ENCODE results near the gene ANLN. TPM values are rescaled to one million over a fixed set of nuclear protein-coding genes. Genes with fewer than 3 reads are reported as not detected.

ANLN gene
- total RNA-seq, 1 experiment from 2014 or later, result 27.5 TPM

GRCh38 chr7:36408589-36408988 lies 18.9 kb downstream of the ANLN start:
- Histone ChIP-seq H4K20me1 (ENCODE audit: insufficient read depth, low read depth, low read length) (no peaks in the 10 kb centered on the region), H2AFZ (ENCODE audit: low read length) (no peak overlapping the region), H3K27ac (ENCODE audit: low read length) (no peak overlapping the region), H3K9ac (ENCODE audit: low read length) (no peak overlapping the region), H3K27me3 (ENCODE audit: low read length) (no peaks in the 10 kb centered on the region), H3K4me2 (ENCODE audit: low read depth, low read length, poor library complexity, severe bottlenecking) (no peak overlapping the region), H3K4me3 (ENCODE audit: low read length) (no peak overlapping the region), H3K9me2 (replicated peaks; ENCODE audit: insufficient read depth, low read length) (no peaks in the 10 kb centered on the region), H3K4me1 (ENCODE audit: low read length) (no peaks in the 10 kb centered on the region), H3K9me3 (ENCODE audit: low read length) (no peaks in the 10 kb centered on the region), H3K79me2 (ENCODE audit: low read length) (peaks cover 35% of the 10 kb centered on the region), H3K36me3 (ENCODE audit: insufficient read depth, low read length) (peaks cover 59% of the 10 kb centered on the region)
- DNase-seq, result no peak

DNA sequence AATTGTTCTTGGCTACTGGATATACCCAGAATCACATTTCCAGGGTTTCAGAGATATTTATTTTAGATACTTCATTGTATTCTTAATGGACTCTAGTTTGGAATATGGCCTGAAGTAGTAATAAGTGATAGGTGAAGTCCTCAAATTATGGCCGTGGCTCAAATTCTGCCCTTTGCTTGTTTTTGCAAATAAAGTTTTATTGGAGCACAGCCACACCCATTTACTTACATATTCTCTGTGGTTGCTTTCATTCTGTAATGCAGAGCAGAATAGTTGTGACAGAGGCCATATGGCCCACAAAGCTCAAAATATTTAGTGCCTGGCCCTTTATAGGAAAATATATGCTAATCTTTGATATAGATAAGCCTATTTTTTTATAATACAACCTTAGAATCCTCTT lies 19.5 kb downstream of the ANLN start:
- Histone ChIP-seq H3K4me2 (ENCODE audit: low read depth, low read length, poor library complexity, severe bottlenecking) (no peak overlapping the region), H4K20me1 (ENCODE audit: insufficient read depth, low read depth, low read length) (no peaks in the 10 kb centered on the region), H3K27ac (ENCODE audit: low read length) (no peak overlapping the region), H3K36me3 (ENCODE audit: insufficient read depth, low read length) (peaks cover 58% of the 10 kb centered on the region), H3K4me1 (ENCODE audit: low read length) (no peaks in the 10 kb centered on the region), H3K9ac (ENCODE audit: low read length) (no peak overlapping the region), H2AFZ (ENCODE audit: low read length) (no peak overlapping the region), H3K27me3 (ENCODE audit: low read length) (no peaks in the 10 kb centered on the region), H3K9me2 (replicated peaks; ENCODE audit: insufficient read depth, low read length) (no peaks in the 10 kb centered on the region), H3K4me3 (ENCODE audit: low read length) (no peak overlapping the region), H3K79me2 (ENCODE audit: low read length) (peaks cover 33% of the 10 kb centered on the region), H3K9me3 (ENCODE audit: low read length) (no peaks in the 10 kb centered on the region)
- DNase-seq, result no peak

GRCh38 chr7:36415144-36415543 lies 25.5 kb downstream of the ANLN start:
- Histone ChIP-seq H3K4me3 (ENCODE audit: low read length) (no peak overlapping the region), H2AFZ (ENCODE audit: low read length) (no peak overlapping the region), H3K9ac (ENCODE audit: low read length) (no peak overlapping the region), H4K20me1 (ENCODE audit: insufficient read depth, low read depth, low read length) (no peaks in the 10 kb centered on the region), H3K27me3 (ENCODE audit: low read length) (no peaks in the 10 kb centered on the region), H3K79me2 (ENCODE audit: low read length) (peaks cover 8% of the 10 kb centered on the region; the same call in 1 of the 2 replicates), H3K4me2 (ENCODE audit: low read depth, low read length, poor library complexity, severe bottlenecking) (no peak overlapping the region), H3K27ac (ENCODE audit: low read length) (no peak overlapping the region), H3K36me3 (ENCODE audit: insufficient read depth, low read length) (peaks cover 63% of the 10 kb centered on the region), H3K9me2 (replicated peaks; ENCODE audit: insufficient read depth, low read length) (no peaks in the 10 kb centered on the region), H3K4me1 (ENCODE audit: low read length) (no peaks in the 10 kb centered on the region), H3K9me3 (ENCODE audit: low read length) (no peaks in the 10 kb centered on the region)
- no peak for DNase-seq

GRCh38 chr7:36416251-36416650 lies 26.6 kb downstream of the ANLN start:
- Histone ChIP-seq H3K36me3 (ENCODE audit: insufficient read depth, low read length) (peaks cover 61% of the 10 kb centered on the region), H3K79me2 (ENCODE audit: low read length) (peaks cover 8% of the 10 kb centered on the region; the same call in 1 of the 2 replicates)

DNA sequence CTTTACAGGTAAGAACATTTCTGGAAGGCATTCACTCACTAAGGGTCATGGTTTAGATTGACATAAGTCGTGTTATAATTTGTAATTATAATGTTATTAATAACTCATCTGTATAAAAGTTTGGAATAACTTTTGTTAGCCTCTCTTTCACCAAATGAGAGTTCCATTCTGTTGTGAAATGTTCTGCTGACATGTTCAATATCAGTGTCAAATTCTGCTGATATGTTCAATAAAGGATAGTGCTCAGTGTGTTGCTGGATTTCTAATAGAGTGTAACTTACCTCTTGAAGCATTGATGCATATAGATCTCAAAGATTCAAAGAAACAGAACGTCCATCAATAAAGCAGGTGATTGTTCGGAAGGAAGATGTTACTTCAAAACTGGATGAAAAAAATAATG lies 30.6 kb downstream of the ANLN start:
- Histone ChIP-seq H3K4me3 (ENCODE audit: low read length) (no peak overlapping the region), H3K9me3 (ENCODE audit: low read length) (no peaks in the 10 kb centered on the region), H3K4me1 (ENCODE audit: low read length) (no peaks in the 10 kb centered on the region), H3K79me2 (ENCODE audit: low read length) (0 out of 2 replicates have a peak, but pooled peaks cover 4% of the 10 kb centered on the region), H2AFZ (ENCODE audit: low read length) (no peak overlapping the region), H3K27me3 (ENCODE audit: low read length) (no peaks in the 10 kb centered on the region), H3K9me2 (replicated peaks; ENCODE audit: insufficient read depth, low read length) (no peaks in the 10 kb centered on the region), H3K27ac (ENCODE audit: low read length) (no peak overlapping the region), H3K4me2 (ENCODE audit: low read depth, low read length, poor library complexity, severe bottlenecking) (no peak overlapping the region), H3K9ac (ENCODE audit: low read length) (no peak overlapping the region), H3K36me3 (ENCODE audit: insufficient read depth, low read length) (peaks cover 71% of the 10 kb centered on the region), H4K20me1 (ENCODE audit: insufficient read depth, low read depth, low read length) (no peaks in the 10 kb centered on the region)
- no peak for DNase-seq

More at GRCh38 chr7:36416251-36416650, 26.6 kb downstream of the ANLN start:
- Histone ChIP-seq H3K27ac (ENCODE audit: low read length) (no peak overlapping the region), H3K4me3 (ENCODE audit: low read length) (no peak overlapping the region), H3K9me2 (replicated peaks; ENCODE audit: insufficient read depth, low read length) (no peaks in the 10 kb centered on the region), H2AFZ (ENCODE audit: low read length) (no peak overlapping the region), H3K9ac (ENCODE audit: low read length) (no peak overlapping the region), H3K9me3 (ENCODE audit: low read length) (no peaks in the 10 kb centered on the region), H3K27me3 (ENCODE audit: low read length) (no peaks in the 10 kb centered on the region), H3K4me2 (ENCODE audit: low read depth, low read length, poor library complexity, severe bottlenecking) (no peak overlapping the region), H4K20me1 (ENCODE audit: insufficient read depth, low read depth, low read length) (no peaks in the 10 kb centered on the region), H3K4me1 (ENCODE audit: low read length) (no peaks in the 10 kb centered on the region)
- DNase-seq, result no peak

- no peaks in the 10 kb centered on the region for H4K20me1 ChIP-seq (ENCODE audit: insufficient read depth, low read depth, low read length)
- no peaks in the 10 kb centered on the region for H3K9me2 ChIP-seq (replicated peaks; ENCODE audit: insufficient read depth, low read length)
- H3K36me3 ChIP-seq (ENCODE audit: insufficient read depth, low read length), result peaks cover 80% of the 10 kb centered on the region
- H3K27ac ChIP-seq (ENCODE audit: low read length), result no peak overlapping the region
- DNase-seq, result no peak
- no peak overlapping the region for H3K9ac ChIP-seq (ENCODE audit: low read length)
- H3K79me2 ChIP-seq (ENCODE audit: low read length), result 0 out of 2 replicates have a peak, but pooled peaks cover 4% of the 10 kb centered on the region
- H3K4me3 ChIP-seq (ENCODE audit: low read length), result no peak overlapping the region
- H3K4me1 ChIP-seq (ENCODE audit: low read length), result no peaks in the 10 kb centered on the region
- H3K9me3 ChIP-seq (ENCODE audit: low read length), result no peaks in the 10 kb centered on the region
- H3K27me3 ChIP-seq (ENCODE audit: low read length), result no peaks in the 10 kb centered on the region
- H2AFZ ChIP-seq (ENCODE audit: low read length), result no peak overlapping the region
- H3K4me2 ChIP-seq (ENCODE audit: low read depth, low read length, poor library complexity, severe bottlenecking), result no peak overlapping the region
Observed at GRCh38 chr7:36422072-36422471, 32.4 kb downstream of the ANLN start.

DNA sequence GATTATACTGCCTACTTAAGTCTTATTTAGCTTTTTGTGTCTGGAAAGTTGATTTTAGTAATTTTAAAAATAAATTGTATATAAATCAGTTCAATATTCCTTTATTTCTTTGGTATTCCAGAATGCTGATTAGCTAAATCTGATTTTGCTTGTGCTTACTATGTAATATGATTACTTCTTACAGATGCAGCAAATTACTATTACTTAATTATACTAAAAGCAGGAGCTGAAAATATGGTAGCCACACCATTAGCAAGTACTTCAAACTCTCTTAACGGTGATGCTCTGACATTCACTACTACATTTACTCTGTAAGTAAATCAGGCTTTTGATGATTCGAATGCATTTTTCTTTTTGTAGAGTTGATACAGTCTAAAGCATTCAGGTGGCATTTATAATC lies 34.0 kb downstream of the ANLN start:
- H2AFZ ChIP-seq (ENCODE audit: low read length), result no peak overlapping the region
- peaks cover 83% of the 10 kb centered on the region for H3K36me3 ChIP-seq (ENCODE audit: insufficient read depth, low read length)
- no peak overlapping the region for H3K9ac ChIP-seq (ENCODE audit: low read length)
- H3K79me2 ChIP-seq (ENCODE audit: low read length), result 0 out of 2 replicates have a peak, but pooled peaks cover 4% of the 10 kb centered on the region
- H3K9me3 ChIP-seq (ENCODE audit: low read length), result no peaks in the 10 kb centered on the region
- H3K9me2 ChIP-seq (replicated peaks; ENCODE audit: insufficient read depth, low read length), result no peaks in the 10 kb centered on the region
- no peaks in the 10 kb centered on the region for H3K27me3 ChIP-seq (ENCODE audit: low read length)
- H4K20me1 ChIP-seq (ENCODE audit: insufficient read depth, low read depth, low read length), result no peaks in the 10 kb centered on the region
- H3K27ac ChIP-seq (ENCODE audit: low read length), result no peak overlapping the region
- H3K4me2 ChIP-seq (ENCODE audit: low read depth, low read length, poor library complexity, severe bottlenecking), result no peak overlapping the region
- DNase-seq, result no peak
- no peak overlapping the region for H3K4me3 ChIP-seq (ENCODE audit: low read length)
- H3K4me1 ChIP-seq (ENCODE audit: low read length), result no peaks in the 10 kb centered on the region

DNA sequence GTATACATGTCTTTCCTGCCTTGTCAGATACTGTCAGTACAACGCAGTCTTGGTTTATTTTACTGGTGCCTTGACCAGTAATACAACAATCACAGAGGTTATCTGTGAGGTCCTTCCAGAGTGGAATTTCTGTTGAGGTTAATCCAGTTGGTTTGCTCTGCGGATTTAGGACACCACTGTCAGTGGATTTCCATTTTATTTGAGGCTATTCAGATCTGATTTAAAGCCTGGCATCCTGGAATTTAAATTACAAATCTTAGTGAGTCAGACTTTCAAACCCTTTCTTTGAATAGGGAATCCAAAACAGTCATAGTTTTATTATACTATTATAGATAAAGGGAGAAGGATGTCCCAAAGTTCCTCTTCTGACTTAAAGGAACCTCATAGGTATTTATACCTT lies 40.5 kb downstream of the ANLN start:
- Histone ChIP-seq H3K4me1 (ENCODE audit: low read length) (no peaks in the 10 kb centered on the region), H3K9me2 (replicated peaks; ENCODE audit: insufficient read depth, low read length) (no peaks in the 10 kb centered on the region), H3K27ac (ENCODE audit: low read length) (no peak overlapping the region), H3K79me2 (ENCODE audit: low read length) (peaks cover 5% of the 10 kb centered on the region; the same call in 1 of the 2 replicates), H3K36me3 (ENCODE audit: insufficient read depth, low read length) (peaks cover 79% of the 10 kb centered on the region), H3K27me3 (ENCODE audit: low read length) (no peaks in the 10 kb centered on the region), H3K4me3 (ENCODE audit: low read length) (no peak overlapping the region), H4K20me1 (ENCODE audit: insufficient read depth, low read depth, low read length) (no peaks in the 10 kb centered on the region), H3K9me3 (ENCODE audit: low read length) (no peaks in the 10 kb centered on the region), H3K9ac (ENCODE audit: low read length) (no peak overlapping the region), H3K4me2 (ENCODE audit: low read depth, low read length, poor library complexity, severe bottlenecking) (no peak overlapping the region), H2AFZ (ENCODE audit: low read length) (no peak overlapping the region)
- no peak for DNase-seq

DNA sequence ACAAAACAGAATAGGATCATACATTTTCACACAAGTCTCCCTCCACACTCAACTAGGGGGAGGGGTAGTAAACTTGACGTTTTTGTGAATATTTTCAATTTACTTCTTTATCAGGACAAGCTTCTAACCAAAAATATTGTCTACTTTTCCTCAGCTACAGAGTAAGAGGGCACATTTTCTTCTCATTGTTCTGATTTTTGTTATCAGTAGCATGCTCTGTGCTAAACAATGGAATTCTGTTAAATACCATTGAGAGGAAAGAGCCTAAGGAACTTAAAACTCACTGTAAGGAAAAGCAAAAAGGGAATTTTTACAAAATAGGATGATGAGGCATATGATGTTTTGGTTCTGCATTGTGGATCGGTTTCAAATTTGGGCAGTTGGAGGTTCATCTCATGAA lies 41.2 kb downstream of the ANLN start:
- peaks cover 5% of the 10 kb centered on the region; the same call in 1 of the 2 replicates for H3K79me2 ChIP-seq (ENCODE audit: low read length)
- no peaks in the 10 kb centered on the region for H3K9me2 ChIP-seq (replicated peaks; ENCODE audit: insufficient read depth, low read length)
- no peak overlapping the region for H3K4me3 ChIP-seq (ENCODE audit: low read length)
- peaks cover 72% of the 10 kb centered on the region for H3K36me3 ChIP-seq (ENCODE audit: insufficient read depth, low read length)
- DNase-seq, result no peak
- H2AFZ ChIP-seq (ENCODE audit: low read length), result no peak overlapping the region
- no peak overlapping the region for H3K27ac ChIP-seq (ENCODE audit: low read length)
- no peaks in the 10 kb centered on the region for H3K4me1 ChIP-seq (ENCODE audit: low read length)
- no peaks in the 10 kb centered on the region for H3K27me3 ChIP-seq (ENCODE audit: low read length)
- H3K9me3 ChIP-seq (ENCODE audit: low read length), result no peaks in the 10 kb centered on the region
- H4K20me1 ChIP-seq (ENCODE audit: insufficient read depth, low read depth, low read length), result no peaks in the 10 kb centered on the region
- H3K4me2 ChIP-seq (ENCODE audit: low read depth, low read length, poor library complexity, severe bottlenecking), result no peak overlapping the region
- no peak overlapping the region for H3K9ac ChIP-seq (ENCODE audit: low read length)
